GM21529 (cell line): Measurements from ENCODE around the gene ENC1.

Experiments used
- ATAC-seq: cut with Tn5 transposase; IDR thresholded peaks from one replicate; pipeline ENCODE4 v1.9.1; 2021; ENCODE audit not compliant: unreplicated experiment

The ENC1 gene

DNA sequence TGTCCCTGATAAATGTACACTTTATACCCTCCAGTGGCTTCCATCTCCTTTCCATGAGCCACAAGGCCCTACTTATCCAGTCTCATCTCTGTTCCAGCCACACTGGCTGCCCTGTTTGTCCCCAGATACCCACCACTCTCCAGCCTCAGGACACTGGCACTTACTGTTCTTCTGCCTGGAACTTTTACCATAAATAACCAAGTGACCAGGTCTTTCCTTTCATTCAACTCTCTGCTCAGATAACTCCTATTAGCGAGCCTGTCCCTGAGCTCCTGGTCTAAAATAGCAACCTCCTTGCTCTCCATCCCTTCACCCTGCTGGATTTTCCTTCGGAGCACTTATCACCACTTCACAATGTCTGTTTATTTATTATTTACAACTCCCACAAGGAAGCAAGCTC is 16.6 kb upstream of the ENC1 start:
- ATAC-seq = no peak

DNA sequence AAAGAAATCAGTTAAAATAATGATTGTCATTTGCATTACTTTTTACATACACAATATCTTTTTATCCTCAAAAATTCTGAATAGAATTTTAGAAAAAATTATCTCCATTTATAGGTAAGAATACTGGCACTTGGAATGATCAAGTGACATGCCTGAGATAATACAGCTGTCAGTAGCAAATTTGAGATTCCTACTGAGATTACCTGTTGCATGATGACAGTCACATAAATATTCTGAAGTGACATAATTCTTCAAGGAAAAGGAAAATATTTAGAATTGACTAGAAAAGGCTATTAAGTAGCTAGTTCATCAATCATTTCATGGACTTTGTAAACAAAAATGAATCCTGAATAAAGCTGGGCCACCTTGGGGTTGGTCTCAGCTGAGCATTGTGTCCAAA is 15.2 kb upstream of the ENC1 start:
- ATAC-seq = no peak

DNA sequence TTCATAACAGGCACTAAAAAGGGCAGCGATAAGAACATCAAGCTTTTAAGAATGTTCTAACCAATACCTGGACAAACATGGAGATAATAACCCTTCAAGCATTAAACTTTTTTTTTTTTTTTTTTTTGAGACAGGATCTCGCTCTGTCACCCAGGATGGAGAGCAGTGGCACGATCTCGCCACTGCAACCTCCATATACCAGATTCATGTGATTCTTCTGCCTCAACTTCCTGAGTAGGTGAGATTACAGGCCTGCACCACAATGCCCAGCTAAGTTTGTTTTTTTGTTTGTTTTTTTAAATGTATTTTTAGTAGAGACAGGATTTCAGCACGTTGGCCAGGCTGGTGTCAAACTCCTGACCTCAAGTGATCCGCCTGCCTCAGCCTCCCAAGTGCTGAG is 14.7 kb upstream of the ENC1 start:
- ATAC-seq = no peak

DNA sequence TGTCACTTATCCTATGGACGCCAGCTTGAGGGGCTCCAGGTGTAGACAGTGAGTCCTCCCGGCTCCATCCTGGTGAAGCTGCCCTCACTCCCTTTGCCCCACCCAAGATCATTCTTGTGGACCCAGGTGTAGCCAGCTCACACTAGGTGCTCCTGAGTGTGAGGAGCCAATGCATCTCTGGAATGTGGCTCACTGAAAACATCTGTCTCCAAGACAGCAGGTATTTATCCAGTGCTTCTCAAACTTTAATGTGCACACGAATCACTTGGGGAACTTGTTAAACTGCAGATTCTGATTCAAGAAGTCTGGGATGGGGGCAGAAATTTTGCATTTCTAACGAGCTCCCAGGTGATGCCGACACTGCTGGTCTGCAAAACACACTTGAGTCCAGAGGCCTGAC is 13.5 kb upstream of the ENC1 start:
- no peak for ATAC-seq

DNA sequence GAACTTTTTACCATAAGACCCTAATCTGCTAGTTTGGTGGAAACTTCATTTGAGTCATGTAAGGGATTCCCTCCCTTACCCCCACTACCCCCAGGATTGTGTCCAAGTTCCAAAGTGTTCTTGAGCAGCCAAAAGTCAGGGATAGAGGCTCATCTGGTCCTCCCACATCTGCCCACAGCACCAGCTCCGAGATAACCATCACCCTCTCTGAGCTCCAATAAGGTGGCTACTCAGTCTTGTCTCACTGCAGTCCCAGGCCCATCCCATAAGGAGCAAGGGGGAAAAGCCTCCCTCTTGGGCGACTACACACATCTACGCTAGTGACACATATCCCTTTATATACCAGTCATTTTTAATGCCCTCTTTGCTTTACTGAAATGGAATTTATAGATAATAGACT is 12.0 kb upstream of the ENC1 start:
- ATAC-seq = no peak

DNA sequence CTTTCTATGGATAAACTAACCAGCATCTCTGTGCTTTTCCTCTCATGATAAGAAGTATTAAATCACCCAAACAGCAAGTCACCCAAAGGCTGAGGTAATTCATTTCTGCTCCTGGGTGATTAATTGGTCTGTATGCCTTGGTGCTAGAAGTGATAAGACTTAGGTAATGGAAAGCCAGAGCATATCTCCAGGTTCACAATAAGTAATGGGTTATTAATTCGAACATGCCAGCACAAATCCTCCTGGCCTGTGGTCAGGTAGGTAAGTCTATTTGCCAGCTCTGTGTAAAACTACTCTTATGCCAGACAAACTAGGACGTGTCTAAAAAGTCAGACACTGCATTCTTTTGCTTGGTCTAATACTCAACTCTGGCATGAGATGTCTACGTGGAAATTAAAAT is 11.2 kb upstream of the ENC1 start:
- ATAC-seq = no peak

DNA sequence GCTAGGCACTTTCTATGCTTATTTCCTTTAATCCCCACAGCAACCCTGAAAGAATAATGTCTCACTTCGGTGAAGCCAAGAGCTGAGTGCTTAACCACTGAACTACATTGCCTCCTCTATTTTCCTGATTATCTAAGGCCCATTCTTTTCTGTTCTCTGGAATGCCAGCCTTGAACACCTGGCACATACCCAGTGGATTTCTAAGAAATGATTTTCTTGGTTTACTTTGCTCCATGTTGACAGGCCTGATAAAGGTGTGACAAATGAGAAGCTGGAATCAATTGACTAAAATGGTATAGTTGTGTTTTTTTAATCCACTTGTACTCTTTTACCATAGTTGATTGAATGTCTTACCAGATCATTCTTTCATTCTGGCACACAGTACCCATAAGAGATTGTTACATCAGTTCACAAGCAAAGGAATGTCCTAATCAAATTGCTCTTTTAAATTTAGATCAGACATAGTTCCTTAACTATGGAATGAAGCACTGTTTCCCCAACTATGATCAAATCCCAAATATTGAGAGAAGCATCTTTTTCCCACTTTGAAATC is 9.0 kb upstream of the ENC1 start:
- no peak for ATAC-seq

DNA sequence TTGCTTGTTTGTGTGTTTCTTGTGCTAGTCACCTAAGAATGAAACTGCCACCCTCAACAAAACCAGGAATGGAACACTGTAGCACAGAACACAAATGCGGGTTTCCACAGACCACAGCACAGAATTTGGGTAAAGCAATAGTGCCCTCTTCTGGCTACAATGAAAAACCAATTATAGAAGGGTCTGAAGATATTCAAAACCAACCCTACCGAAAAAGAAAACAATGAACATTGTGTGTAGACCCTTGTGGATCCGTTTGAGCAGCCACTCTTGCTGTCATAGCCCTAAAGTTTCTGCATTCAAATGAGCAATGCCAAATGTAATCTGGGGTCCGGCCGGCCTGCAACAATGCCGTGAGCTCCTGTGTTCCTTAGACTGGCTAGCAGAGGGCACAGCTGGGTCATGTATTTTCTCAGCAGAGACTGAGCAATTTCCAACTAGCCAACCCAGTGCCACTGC is 8.3 kb upstream of the ENC1 start:
- ATAC-seq = peak; percentile 71

DNA sequence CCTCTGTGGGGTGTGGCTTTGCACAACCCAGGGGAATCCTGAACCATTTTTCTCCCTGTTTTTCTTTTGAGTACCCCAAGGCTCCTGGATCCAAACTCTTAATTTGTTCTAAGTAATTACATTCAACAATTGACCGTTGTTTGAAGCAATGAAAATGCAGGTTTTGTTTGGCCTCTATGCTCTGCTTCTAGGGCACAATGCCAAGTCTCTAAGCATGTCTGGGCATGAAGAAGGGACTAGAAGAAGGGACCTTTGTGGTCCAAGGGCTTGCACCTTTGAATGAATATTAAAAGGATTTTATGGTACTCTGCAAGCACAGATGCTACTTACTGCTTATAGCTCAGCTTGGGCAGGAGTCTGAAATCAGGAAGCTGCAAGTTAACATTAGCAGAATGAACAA is 6.6 kb upstream of the ENC1 start:
- no peak for ATAC-seq

DNA sequence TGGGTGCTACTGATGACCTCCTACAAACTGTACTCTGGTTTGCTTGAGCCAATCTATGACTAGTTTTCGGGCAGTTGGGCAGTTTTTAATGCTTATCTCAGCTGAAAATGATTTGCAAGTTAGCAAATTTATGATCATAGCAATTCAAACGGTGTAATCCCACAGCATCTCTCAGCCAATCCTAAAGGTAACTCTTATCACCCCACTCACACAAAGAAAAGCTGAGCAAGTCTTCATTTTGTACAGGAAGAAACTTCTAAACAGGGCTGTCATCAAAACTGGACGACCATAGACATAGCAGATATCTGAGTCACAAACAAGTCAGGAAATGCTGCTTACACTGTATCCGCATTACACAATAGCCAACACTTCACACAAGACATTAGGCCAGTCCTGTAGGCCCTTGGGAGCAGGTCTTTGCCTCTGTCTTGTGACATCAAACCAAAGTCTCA is 2.6 kb upstream of the ENC1 start:
- no peak for ATAC-seq

DNA sequence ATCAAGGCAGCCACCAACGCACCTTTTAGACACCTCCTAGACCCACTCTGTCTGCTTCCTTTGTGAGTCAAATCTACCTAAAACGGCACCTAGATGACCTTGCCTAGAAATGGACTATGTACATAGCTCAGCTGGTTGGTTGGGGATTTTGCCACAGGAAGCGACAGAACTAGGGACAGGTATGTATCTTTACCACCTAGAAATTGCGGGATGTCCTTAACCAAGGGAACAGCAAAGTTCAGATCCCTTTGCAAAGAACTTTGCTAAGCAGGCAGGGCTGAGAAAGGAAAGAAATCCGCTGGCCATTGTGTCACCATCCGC is 2.0 kb upstream of the ENC1 start:
- ATAC-seq = no peak

DNA sequence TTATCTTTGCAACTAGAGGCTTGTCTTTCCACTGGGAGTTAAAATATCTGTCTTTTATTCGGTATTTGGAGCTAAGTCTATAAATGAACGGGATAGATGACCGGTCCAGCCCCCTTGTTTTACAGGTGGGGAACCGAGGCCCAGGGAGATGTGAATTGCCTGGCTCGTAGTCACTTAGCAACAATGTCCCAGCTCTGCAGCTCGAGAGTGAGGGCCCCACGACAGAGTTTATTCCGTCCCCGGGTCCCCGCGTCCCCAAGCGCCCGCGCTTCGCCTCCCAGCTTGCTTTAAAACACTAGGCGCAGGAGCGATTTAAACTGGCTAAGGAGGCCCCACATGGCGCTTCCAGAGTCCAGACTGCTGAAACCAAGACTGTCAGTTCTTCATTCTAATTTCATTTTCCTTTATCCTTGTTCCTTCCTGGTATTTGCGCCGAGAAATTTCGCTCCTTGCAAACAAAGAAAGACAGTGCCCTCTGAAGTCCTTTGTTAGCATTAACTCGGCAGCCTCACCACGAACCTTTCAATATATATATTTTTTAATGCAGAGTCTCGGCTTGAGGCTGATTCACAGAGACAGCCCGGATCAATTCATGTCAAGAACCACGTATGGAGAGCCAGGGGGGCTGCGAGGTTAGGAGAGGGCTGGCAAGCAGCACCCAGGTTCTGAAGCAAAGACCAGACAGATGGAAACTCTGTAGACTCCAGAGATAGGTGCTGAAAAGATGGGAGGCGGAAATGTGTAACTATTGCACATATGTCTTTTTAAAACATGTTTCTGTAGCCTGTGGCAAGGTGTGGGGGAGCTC is 1.4 kb upstream of the ENC1 start:
- ATAC-seq = no peak

DNA sequence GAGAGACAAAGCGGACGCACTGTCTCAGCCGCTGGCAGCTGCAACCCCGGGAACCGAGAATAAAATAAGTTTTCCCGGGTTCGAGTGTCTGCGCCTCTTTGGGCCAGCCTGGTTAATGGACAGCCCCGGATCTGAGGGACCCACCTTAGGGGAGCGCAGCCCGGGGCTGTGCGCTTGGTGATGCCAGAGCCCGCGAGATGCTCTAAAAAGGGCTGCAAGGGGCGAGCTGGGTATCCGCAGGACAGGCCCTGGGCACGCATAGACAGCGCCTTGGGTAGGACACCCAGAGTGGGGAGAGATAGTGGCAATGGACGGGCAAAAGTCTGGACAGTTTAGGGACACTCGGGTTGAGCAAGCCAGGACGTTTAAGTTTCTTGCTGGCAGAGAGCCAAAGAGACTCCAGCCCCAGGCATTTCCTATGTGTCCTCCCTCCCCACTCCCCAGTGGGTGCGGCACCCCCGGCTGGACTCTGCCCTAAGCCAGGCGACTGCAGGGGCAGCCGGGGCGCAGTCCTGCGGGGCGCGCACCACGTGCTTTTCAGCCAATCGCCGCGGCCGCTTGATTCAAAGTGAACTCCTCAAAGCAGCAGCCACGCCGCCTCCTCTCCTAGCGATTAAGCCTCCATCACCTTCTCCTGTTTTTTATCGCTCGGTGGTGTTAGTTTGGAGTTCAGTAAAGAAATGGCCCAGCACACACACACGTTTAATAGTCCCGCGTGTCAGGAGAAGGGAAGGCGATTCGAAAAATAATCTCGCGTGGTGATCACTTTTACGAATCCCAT is 616 bp upstream of the ENC1 start:
- ATAC-seq = peak; percentile 10

DNA sequence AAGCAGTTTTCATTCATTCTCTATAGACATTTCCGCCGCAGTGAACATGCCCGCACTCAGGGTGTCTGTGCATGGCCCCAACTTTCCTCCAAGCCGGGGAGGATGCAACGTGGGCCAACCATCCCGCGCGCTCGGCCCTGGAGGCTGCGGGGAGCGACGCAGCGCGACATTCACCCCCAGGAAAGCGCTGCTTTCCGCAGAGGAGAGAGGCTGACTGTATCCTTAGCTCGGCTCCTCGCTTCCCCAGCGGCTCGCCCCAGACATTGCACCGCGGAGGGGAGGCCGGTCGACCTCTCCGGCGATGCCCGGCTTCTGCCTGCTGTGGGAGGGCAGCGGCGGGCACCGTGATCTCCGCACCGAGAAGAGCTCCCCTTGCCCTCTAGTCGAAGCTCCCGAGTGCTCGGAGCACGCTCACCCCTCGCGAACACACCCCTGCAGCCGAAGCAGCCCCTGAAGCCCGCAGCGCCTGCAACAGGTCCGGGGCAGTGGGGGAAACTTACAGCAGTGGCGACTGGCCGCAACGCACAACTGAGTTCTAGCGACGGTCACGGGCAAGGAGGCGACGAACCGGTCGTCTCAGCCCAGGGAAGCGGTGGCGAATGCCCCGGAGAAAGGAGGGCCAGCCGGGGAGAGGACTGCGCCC is 600 bp downstream of the ENC1 start:
- ATAC-seq = peak; percentile 19

DNA sequence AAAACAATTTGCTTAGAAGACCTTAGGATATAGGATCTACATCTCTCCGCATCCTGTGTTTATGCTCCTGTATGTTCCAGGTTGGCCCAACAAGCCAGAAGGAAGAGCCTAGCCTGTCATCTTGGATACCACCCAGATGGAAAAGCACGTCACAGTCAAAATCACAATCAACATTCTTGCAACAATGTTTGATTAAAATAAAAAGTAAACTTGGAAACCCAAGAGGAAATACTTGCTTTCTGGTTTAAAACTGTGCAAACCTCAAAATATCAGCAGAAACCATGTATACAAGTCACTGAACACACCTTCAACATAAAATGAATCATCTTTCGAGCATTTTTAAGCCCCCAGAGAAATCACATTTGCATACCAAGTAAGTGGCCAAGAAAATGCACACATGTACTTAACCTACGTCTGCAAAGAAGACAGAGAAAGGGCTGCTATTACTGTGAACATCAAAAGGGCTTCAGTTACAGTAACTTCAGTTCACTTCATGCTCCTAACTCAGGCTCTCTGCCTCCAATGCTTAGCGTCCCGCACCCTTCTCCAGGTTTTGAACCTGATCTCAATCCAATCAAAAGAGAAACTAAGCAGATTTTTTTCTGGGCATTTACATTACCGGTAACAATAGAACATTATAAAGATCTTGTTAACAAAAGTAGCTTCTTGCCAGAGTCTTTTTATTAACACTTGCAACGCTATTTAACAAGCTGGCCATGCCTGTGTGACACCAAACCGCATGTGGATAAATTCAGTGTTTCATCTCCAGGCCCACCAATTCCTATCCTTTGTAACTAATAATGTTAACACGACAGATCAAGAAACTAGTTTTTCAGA is 1.3 kb downstream of the ENC1 start:
- peak; percentile 39 for ATAC-seq

DNA sequence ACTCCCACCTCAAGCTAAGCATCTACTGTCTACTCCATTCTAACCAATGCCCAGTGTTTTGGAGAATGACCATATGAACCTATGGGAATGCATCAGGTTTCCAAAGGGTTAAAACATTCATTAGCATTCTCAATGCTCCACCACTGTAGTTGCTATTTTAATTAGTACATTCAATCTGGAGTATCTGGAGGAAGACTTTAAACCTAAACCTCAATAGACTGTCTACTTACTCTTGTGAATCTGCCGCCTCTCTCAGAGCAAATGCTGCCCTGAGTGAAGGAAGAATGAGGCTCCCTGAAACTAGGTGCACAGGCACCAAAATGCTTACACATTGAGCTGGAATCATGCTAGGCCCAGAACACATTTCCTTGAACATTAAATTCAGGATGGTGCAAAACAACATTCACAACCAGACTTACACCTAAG is 2.0 kb downstream of the ENC1 start:
- no peak for ATAC-seq

DNA sequence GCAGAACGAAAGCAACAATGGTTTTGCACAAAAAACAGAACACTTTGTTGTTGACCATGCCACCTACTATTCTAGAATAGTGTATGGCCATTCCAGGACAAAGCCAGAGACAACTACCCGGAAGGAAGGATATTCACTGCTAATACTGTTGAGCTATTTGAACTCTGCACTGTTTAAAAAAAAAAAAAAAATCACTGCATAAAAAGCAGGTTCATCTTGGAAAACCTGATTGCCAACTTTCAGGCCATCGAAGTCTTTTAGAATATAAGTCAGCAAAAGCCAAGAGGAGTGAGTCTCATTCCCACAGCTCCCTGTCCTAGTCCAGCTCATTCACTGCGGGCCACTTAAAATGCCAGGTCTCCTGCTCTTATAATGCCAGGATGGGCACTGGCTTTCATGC is 4.0 kb downstream of the ENC1 start:
- ATAC-seq = no peak

DNA sequence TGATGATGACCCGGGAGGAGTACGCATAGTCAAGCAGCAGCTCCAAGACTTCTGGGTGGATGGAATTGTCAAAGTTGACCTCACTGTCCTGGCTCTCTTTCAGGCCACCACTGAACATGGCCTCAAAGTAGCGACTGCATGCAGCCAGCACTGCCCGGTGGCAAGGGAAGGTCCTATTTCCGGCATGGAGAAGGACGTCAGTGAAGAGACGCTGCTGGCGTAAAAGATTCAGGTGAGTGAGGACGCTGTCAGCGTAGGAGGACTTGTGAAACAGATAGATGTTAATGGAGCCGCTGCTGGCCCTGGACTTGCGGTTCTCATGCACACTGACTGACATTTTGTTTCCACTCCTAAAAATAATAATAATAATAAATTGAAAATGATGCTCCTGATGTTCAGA is 4.4 kb downstream of the ENC1 start:
- ATAC-seq = no peak

DNA sequence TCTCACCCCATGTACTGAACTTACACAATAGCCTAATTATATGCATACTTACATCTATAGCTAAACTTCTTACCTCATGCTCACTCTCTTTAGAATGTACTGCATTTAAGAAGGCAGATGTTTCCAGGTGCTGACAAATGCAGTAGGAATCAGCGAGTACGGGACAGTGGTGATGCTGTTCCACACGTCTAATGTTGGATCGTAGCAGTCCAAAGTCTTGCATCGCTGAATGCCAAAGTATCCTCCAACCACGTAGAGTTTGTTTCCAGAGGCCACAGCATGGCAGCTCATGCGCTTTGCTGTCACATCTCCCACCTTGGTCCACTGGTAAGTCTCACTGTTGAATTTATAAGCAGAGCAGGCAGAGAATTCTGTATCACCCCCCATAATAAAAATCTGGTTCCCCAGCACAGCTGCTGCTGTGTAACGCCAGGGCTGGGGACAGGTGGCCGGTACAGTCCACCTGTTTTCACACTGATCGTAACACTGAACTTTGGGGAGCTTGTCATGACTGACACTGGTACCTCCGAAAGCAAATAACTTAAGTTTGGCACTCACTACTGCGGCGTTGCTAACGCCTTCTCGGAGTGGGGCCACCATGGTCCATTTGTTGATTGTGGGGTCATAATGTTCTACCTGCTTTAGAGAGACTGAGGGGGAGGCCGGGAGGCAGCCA is 5.8 kb downstream of the ENC1 start:
- no peak for ATAC-seq

DNA sequence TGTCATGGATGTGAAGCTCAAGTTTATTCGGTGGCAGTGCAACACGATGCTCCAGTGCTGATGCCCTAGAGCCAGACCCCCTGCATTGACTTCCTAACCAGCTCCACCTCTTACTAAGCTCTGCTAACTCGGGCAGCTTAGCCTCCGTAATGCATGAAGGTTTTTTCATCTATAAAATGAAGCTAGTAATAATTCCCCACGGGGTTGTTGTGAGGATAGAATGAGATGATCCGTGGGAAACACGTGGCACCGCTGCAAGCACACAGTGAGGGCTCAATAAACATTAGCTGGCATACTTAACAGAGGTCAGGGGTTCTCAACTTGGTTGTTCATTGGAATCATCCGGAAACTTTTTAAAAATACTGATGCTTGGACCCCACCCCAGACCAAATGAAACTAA is 6.8 kb downstream of the ENC1 start:
- ATAC-seq = no peak
